Measurements from ENCODE around the gene ZC4H2.
"Not testable (repeated sequence)": the region's sequence is repeated elsewhere in the genome, so short reads cannot be mapped to it uniquely, and the experiment has no call there.

The ZC4H2 gene

GRCh38 chrX:64975989-64976672 is at the start of gene ZC4H2:
Gene ZC4H2, minus strand, starts transcription at chrX:64976450. Its CDS starts 73 bp downstream, at chrX:64976377.
- peak; percentile 54 for DNase-seq (ENCODE audit: low spot score)

GRCh38 chrX:65017451-65017850 is 41.2 kb upstream of the ZC4H2 start:
- DNase-seq (ENCODE audit: low spot score): no peak

GRCh38 chrX:65014230-65014629 is 38.0 kb upstream of the ZC4H2 start:
- DNase-seq (ENCODE audit: low spot score): no peak

GRCh38 chrX:65009459-65009858 is 33.2 kb upstream of the ZC4H2 start:
- no peak for DNase-seq (ENCODE audit: low spot score)

GRCh38 chrX:65002208-65002607 is 26.0 kb upstream of the ZC4H2 start:
- not testable (repeated sequence) for DNase-seq (ENCODE audit: low spot score)

- DNase-seq (ENCODE audit: low spot score): no peak
These were observed 20.6 kb upstream of the ZC4H2 start for GRCh38 chrX:64996805-64997204.

- DNase-seq (ENCODE audit: low spot score): no peak
These were observed 18.0 kb upstream of the ZC4H2 start for GRCh38 chrX:64994131-64994798.

- no peak for DNase-seq (ENCODE audit: low spot score)
These were observed 1.6 kb upstream of the ZC4H2 start for GRCh38 chrX:64977830-64978229.

GRCh38 chrX:64977051-64977450 is 801 bp upstream of the ZC4H2 start:
- DNase-seq (ENCODE audit: low spot score): no peak

GRCh38 chrX:64976673-64977040 is 407 bp upstream of the ZC4H2 start:
- no peak for DNase-seq (ENCODE audit: low spot score)

- no peak for DNase-seq (ENCODE audit: low spot score)
These were observed 759 bp downstream of the ZC4H2 start for GRCh38 chrX:64975491-64975890.

GRCh38 chrX:64925480-64925879 is 50.8 kb downstream of the ZC4H2 start:
- DNase-seq (ENCODE audit: low spot score): no peak

GRCh38 chrX:64908121-64908520 is 68.1 kb downstream of the ZC4H2 start:
- DNase-seq (ENCODE audit: low spot score): no peak

- peak; percentile 18 for DNase-seq (ENCODE audit: low spot score)
These were observed 81.7 kb downstream of the ZC4H2 start for GRCh38 chrX:64894454-64895038.

- peak; percentile 8 for DNase-seq (ENCODE audit: low spot score)
These were observed 90.4 kb downstream of the ZC4H2 start for GRCh38 chrX:64885850-64886249.

GRCh38 chrX:64878709-64879108 is 97.5 kb downstream of the ZC4H2 start:
- DNase-seq (ENCODE audit: low spot score): not testable (repeated sequence)

GRCh38 chrX:64867217-64867616 is 109.0 kb downstream of the ZC4H2 start:
- DNase-seq (ENCODE audit: low spot score): no peak

All from HuH-7 (cell line).